Spleen (tissue), 7 donors: Measurements from ENCODE around the gene TMEM245.

Experiments used
- CTCF ChIP-seq, 11 experiments: fragments of 200-600 bp in 7 of 11; fragments of 450-650 bp in 4 of 11; sonication (generic) in 4 of 11; IDR thresholded peaks in 8 of 11; conservative IDR thresholded peaks in 3 of 11; 1 replicate in 7 of 11; 2 replicates in 4 of 11; pipeline versions ENCODE4 v1.4.0 to v1.8.0; 2016 to 2021; ENCODE audit warnings: antibody characterized with exemption in 11 of 11, inconsistent platforms in 4 of 11, mild to moderate bottlenecking in 1 of 11
- POLR2A ChIP-seq, 3 donors: fragments of 450-650 bp; IDR thresholded peaks; one replicate each; pipeline ENCODE4 v1.5.1; 2017; ENCODE audit warnings: antibody characterized with exemption in 3 of 3, mild to moderate bottlenecking in 1 of 3
- donor health status: DM: no; HTN: no; CAD: no; lungs with moderate emphysema.
- donor health status: DM: no; HTN: no; CAD: no.
- donor health status: DM: no; HTN: no; CAD: no.

DNA sequence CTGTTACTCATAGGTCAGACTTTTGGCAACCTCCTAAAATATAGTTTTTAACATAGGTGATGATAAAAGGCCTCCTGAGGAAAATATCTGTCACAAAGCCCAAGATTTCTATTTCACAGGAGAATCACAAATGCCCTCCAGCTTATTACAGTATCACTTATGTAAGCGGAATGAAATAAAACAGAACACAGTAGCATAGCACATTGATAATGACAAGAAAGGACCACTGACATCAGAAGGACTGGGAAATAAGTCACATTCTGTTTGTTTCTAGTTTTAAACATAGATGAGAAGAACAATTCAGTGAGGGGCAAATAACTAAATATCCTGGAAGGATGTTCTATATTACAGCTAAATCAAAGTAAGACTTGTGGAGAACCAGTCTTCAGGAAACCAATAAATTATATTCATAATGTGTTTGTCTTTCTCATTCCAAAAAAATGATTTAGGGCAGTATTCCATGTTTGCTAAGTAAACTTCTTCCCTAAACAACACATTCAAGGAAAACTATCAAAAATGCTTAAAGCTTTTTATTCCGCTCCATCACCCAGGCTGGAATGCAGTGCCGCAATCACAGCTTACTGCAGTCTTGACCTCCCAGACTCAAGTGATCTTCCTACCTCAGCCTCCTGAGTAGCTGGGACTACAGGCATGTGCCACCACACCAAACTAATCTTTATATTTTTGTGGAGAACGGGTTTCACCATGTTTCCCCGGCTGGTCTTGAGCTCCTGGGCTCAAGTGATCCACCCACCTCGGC lies 85.6 kb downstream of the TMEM245 start:
- TF ChIP-seq CTCF (IDR thresholded peaks at IDR 0.05 in 8 of 11, conservative IDR thresholded peaks at IDR 0.05 in 3 of 11) (no peak), POLR2A (IDR thresholded peaks at IDR 0.05) (no peak)
